ENCODE results near the gene HMGN4. TPM values are rescaled to one million over a fixed set of nuclear protein-coding genes. Genes with fewer than 3 reads are reported as not detected.
"Not testable (repeated sequence)": the region's sequence is repeated elsewhere in the genome, so short reads cannot be mapped to it uniquely, and the experiment has no call there.

The HMGN4 gene
- total RNA-seq, 1 experiment from 2014 or later = 54.8 TPM

DNA sequence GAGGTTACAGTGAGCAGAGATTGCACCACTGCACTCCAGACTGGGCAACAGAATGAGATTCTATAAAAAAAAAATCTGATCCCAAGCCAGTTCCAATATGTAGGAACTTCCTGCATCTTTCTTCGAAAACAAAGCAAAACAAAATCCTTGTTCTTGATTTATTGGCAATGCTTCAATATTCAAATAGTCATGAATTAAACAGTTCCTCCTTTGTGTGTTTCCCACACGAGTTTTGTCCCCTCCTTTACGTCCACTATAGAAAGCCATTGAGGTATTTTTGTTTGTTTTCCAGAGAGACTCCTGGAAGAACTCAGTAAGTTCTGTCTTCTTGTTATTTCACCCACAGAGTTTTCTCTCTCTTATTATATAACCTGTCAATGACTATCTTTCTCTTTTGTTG lies 30.5 kb upstream of the HMGN4 start:
- intact Hi-C loops (cut with micrococcal nuclease) = no loop called here
- ATAC-seq (no peak), DNase-seq (no peak)
- Histone ChIP-seq H3K9ac (ENCODE audit: low read length) (no peak overlapping the region), H3K4me3 (ENCODE audit: low read length) (no peak overlapping the region), H2AFZ (ENCODE audit: low read length) (no peak overlapping the region), H3K4me1 (ENCODE audit: insufficient read depth, low read length) (no peaks in the 10 kb centered on the region), H3K27me3 (ENCODE audit: low read length) (no peaks in the 10 kb centered on the region), H3K27ac (ENCODE audit: low read length) (no peak overlapping the region), H3K9me2 (replicated peaks; ENCODE audit: low read length) (no peaks in the 10 kb centered on the region), H3K4me2 (ENCODE audit: low read length) (no peak overlapping the region), H3F3A (ENCODE audit: low read length, unreplicated experiment) (no peaks in the 10 kb centered on the region), H4K20me1 (ENCODE audit: low read length) (no peaks in the 10 kb centered on the region), H3K79me2 (ENCODE audit: low read length) (no peaks in the 10 kb centered on the region), H3K36me3 (ENCODE audit: low read depth, low read length) (no peaks in the 10 kb centered on the region), H3K9me3 (ENCODE audit: low read length) (no peaks in the 10 kb centered on the region)
- ChIA-PET CTCF (no interaction called here), POLR2A (ENCODE audit: unreplicated experiment) (no interaction called here)
- TF ChIP-seq EZH2phosphoT487 (IDR thresholded peaks at IDR 0.05; ENCODE audit: borderline replicate concordance, low read length) = no peak
- BruUV-seq (replicated peaks) = no TSS peak

DNA sequence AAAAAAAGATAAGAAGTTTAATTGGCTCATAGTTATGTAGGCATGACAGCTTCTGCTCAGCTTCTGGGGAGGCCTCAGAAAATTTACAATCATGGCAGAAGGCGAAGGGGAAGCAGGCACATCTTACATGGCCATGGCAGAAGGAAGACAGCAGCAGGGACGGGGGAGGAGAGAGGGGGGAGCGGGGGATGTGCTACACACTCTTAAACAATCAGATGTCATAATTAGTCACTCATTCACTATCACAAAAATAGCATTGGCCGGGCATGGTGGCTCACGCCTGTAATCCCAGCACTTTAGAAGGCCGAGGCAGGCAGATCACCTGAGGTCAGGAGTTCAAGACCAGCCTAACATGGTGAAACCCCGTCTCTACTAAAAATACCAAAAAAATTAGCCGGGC lies 27.1 kb upstream of the HMGN4 start:
- H2AFZ ChIP-seq (ENCODE audit: low read length); H3K79me2 ChIP-seq (ENCODE audit: low read length); H3K27me3 ChIP-seq (ENCODE audit: low read length); CTCF ChIA-PET; H3K4me3 ChIP-seq (ENCODE audit: low read length); H3F3A ChIP-seq (ENCODE audit: low read length, unreplicated experiment); H3K27ac ChIP-seq (ENCODE audit: low read length); H3K4me2 ChIP-seq (ENCODE audit: low read length); H3K9me3 ChIP-seq (ENCODE audit: low read length); POLR2A ChIA-PET (ENCODE audit: unreplicated experiment); H3K36me3 ChIP-seq (ENCODE audit: low read depth, low read length); H4K20me1 ChIP-seq (ENCODE audit: low read length); H3K4me1 ChIP-seq (ENCODE audit: insufficient read depth, low read length); intact Hi-C loops (cut with micrococcal nuclease); H3K9ac ChIP-seq (ENCODE audit: low read length); H3K9me2 ChIP-seq (replicated peaks; ENCODE audit: low read length): not testable (repeated sequence)
- ATAC-seq (peak; percentile 69), DNase-seq (peak; percentile 44)
- BruUV-seq (replicated peaks) = TSS peak; percentile 96

DNA sequence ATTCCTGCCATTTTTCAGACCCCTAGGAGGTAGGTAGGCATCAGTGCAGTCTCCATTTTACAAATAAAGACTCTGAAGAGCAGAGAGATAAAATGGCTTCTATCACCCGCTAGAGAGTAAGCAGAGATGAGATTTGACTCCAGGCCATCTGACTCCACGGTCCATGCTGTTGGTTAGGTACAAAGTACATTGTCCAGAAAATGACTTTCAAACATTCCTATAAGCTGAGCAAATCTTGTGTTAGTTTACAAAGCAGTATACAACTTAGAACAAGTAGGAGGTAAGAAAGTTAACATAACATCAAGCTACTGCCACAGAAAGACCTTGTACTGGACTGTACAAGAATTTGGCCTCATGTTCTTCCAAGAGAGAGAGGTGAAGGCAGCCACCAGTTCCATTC lies 23.2 kb upstream of the HMGN4 start:
- no peaks in the 10 kb centered on the region for H3K9me3 ChIP-seq (ENCODE audit: low read length)
- H3K4me1 ChIP-seq (ENCODE audit: insufficient read depth, low read length) = peaks cover under 1% of the 10 kb centered on the region; the same call in 1 of the 2 replicates
- no peaks in the 10 kb centered on the region for H3K79me2 ChIP-seq (ENCODE audit: low read length)
- no peaks in the 10 kb centered on the region for H3F3A ChIP-seq (ENCODE audit: low read length, unreplicated experiment)
- TF ChIP-seq EZH2 (IDR thresholded peaks at IDR 0.05; ENCODE audit: low read length, unreplicated experiment) (no peak), EZH2phosphoT487 (IDR thresholded peaks at IDR 0.05; ENCODE audit: borderline replicate concordance, low read length) (no peak)
- TF ChIP-seq, protein P1, sequence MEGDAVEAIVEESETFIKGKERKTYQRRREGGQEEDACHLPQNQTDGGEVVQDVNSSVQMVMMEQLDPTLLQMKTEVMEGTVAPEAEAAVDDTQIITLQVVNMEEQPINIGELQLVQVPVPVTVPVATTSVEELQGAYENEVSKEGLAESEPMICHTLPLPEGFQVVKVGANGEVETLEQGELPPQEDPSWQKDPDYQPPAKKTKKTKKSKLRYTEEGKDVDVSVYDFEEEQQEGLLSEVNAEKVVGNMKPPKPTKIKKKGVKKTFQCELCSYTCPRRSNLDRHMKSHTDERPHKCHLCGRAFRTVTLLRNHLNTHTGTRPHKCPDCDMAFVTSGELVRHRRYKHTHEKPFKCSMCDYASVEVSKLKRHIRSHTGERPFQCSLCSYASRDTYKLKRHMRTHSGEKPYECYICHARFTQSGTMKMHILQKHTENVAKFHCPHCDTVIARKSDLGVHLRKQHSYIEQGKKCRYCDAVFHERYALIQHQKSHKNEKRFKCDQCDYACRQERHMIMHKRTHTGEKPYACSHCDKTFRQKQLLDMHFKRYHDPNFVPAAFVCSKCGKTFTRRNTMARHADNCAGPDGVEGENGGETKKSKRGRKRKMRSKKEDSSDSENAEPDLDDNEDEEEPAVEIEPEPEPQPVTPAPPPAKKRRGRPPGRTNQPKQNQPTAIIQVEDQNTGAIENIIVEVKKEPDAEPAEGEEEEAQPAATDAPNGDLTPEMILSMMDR (conservative IDR thresholded peaks at IDR 0.05; ENCODE audit: low read depth, low read length) = no peak
- H3K27me3 ChIP-seq (ENCODE audit: low read length) = no peaks in the 10 kb centered on the region
- peak overlapping the region; percentile 5; the same call in 1 of the 2 replicates for H2AFZ ChIP-seq (ENCODE audit: low read length)
- ChIA-PET CTCF (no interaction called here), POLR2A (ENCODE audit: unreplicated experiment) (no interaction called here)
- no peaks in the 10 kb centered on the region for H3K9me2 ChIP-seq (replicated peaks; ENCODE audit: low read length)
- BruUV-seq (replicated peaks) = no TSS peak
- no peak overlapping the region for H3K4me3 ChIP-seq (ENCODE audit: low read length)
- no peak overlapping the region for H3K4me2 ChIP-seq (ENCODE audit: low read length)
- intact Hi-C loops (cut with micrococcal nuclease) = no loop called here
- no peak overlapping the region for H3K27ac ChIP-seq (ENCODE audit: low read length)
- no peaks in the 10 kb centered on the region for H3K36me3 ChIP-seq (ENCODE audit: low read depth, low read length)
- ATAC-seq (no peak), DNase-seq (no peak)
- no peak overlapping the region for H3K9ac ChIP-seq (ENCODE audit: low read length)
- no peaks in the 10 kb centered on the region for H4K20me1 ChIP-seq (ENCODE audit: low read length)
